ENCODE data around the gene C17orf113. TPM values are rescaled to one million over a fixed set of nuclear protein-coding genes. Genes with fewer than 3 reads are reported as not detected.

The C17orf113 gene
- total and polyA plus RNA-seq, 2 of the 13 experiments (the other 11 are each of a cell fraction or from before 2014, with no cell fraction given): 0.87 to 1.1 TPM

GRCh38 chr17:42025936-42026335, 24.5 kb downstream of the C17orf113 start:
- Histone ChIP-seq H4K20me1 (ENCODE audit: insufficient read depth, low read length) (no peaks in the 10 kb centered on the region), H3K36me3 (replicated peaks in 1 of 2; ENCODE audit: control insufficient read depth in 1 of 2, insufficient read depth in 2 of 2, low read length in 2 of 2) (peaks cover 9 to 27% of the 10 kb centered on the region in 2 experiments), H3K9ac (ENCODE audit: insufficient read depth, low read depth, low read length) (no peak overlapping the region), H3K4me2 (ENCODE audit: low read depth, low read length) (no peak overlapping the region), H3K4me1 (ENCODE audit: insufficient read depth, low read length) (peaks cover 57% of the 10 kb centered on the region), H3K9me3 (ENCODE audit: low read length) (no peaks in the 10 kb centered on the region), H3K27ac (ENCODE audit: extremely low read length, insufficient read depth, low read length) (no peak overlapping the region), H3K4me3 (replicated peaks in 1 of 3; ENCODE audit: insufficient read depth in 1 of 3, low read depth in 2 of 3, low read length in 3 of 3) (no peak overlapping the region), H3K27me3 (ENCODE audit: control insufficient read depth in 1 of 2, insufficient read depth in 2 of 2, low read length in 2 of 2) (no peaks in the 10 kb centered on the region), H2AFZ (ENCODE audit: low read length) (no peak overlapping the region), H3K79me2 (ENCODE audit: insufficient read depth, low read length) (peaks cover 8% of the 10 kb centered on the region)
- intact Hi-C loops (cut with micrococcal nuclease; ENCODE audit: unreplicated experiment): loop anchor here (2.0 kb wide), 2 partner anchors 41 to 91 kb away; no protein-coding TSS in a partner anchor
- POLR2A ChIA-PET: interaction anchor here (1.1 to 5.1 kb wide), 8 partner anchors 9 to 338 kb away, joined by 3 to 35 read pairs (median 4); partner anchors contain the start of genes CNP, DHX58 and DNAJC7
- no TSS peak for BruUV-seq (replicated peaks)
- DNase-seq (ENCODE audit: low spot score) (no peak), ATAC-seq (no peak), FAIRE-seq (no peak)
- WGBS (ENCODE audit: low lambda C conversion rate): 99% methylated on average over 3 of the region's 3 CpGs
- in situ Hi-C loops (cut with HindIII; ENCODE audit: extremely low pct_ligation_motif_present, low pct_unique_long_range_greater_than_20kb): loop anchor here (5.0 kb wide), 1 partner anchor 86 kb away; the partner anchor contains the start of gene DHX58
- CTCF ChIA-PET (ENCODE audit: low intra/inter-chr PET ratio, low total read pairs): interaction anchor here (1.2 to 2.3 kb wide), 3 partner anchors 24 to 76 kb away, joined by 5 to 16 read pairs (median 8); partner anchors contain the start of gene C17orf113
- TF ChIP-seq ZC3H13 (CRISPR knock-in tag; IDR thresholded peaks at IDR 0.05): 0 out of 2 replicates have a peak, but pooled peaks have one; percentile 48
- TF ChIP-seq ELK4 (CRISPR knock-in tag; IDR thresholded peaks at IDR 0.05; ENCODE audit: borderline replicate concordance): no peak

GRCh38 chr17:42025191-42025579, 25.2 kb downstream of the C17orf113 start:
- WGBS (ENCODE audit: low lambda C conversion rate): 71% methylated on average over 8 of the region's 8 CpGs
- ATAC-seq: no peak
- Histone ChIP-seq H2AFZ (ENCODE audit: low read length) (no peak overlapping the region), H3K36me3 (replicated peaks in 1 of 2; ENCODE audit: control insufficient read depth in 1 of 2, insufficient read depth in 2 of 2, low read length in 2 of 2) (peaks cover 9 to 27% of the 10 kb centered on the region in 2 experiments), H3K27me3 (ENCODE audit: control insufficient read depth in 1 of 2, insufficient read depth in 2 of 2, low read length in 2 of 2) (no peaks in the 10 kb centered on the region; a peak in 1 of 5 replicates), H3K79me2 (ENCODE audit: insufficient read depth, low read length) (peaks cover 13% of the 10 kb centered on the region), H3K4me1 (ENCODE audit: insufficient read depth, low read length) (peaks cover 60% of the 10 kb centered on the region), H3K9ac (ENCODE audit: insufficient read depth, low read depth, low read length) (no peak overlapping the region), H3K4me2 (ENCODE audit: low read depth, low read length) (peak overlapping the region; percentile 0; the same call in 1 of the 2 replicates), H4K20me1 (ENCODE audit: insufficient read depth, low read length) (no peaks in the 10 kb centered on the region), H3K27ac (ENCODE audit: extremely low read length, insufficient read depth, low read length) (no peak overlapping the region), H3K9me3 (ENCODE audit: low read length) (no peaks in the 10 kb centered on the region), H3K4me3 (replicated peaks in 1 of 3; ENCODE audit: insufficient read depth in 1 of 3, low read depth in 2 of 3, low read length in 3 of 3) (no peak overlapping the region)
- CTCF ChIA-PET (ENCODE audit: low intra/inter-chr PET ratio, low total read pairs): interaction anchor here (1.3 to 2.3 kb wide), 5 partner anchors 38 to 91 kb away, joined by 5 to 20 read pairs (median 11); no protein-coding TSS in a partner anchor
- in situ Hi-C loops (cut with HindIII; ENCODE audit: extremely low pct_ligation_motif_present, low pct_unique_long_range_greater_than_20kb) (loop anchor here (5.0 kb wide), 1 partner anchor 87 kb away; the partner anchor contains the start of gene DHX58), intact Hi-C loops (cut with micrococcal nuclease; ENCODE audit: unreplicated experiment) (loop anchor here (2.0 kb wide), 2 partner anchors 42 to 92 kb away; no protein-coding TSS in a partner anchor)
- no TSS peak for BruUV-seq (replicated peaks)
- DNase-seq (ENCODE audit: low spot score): no peak
- no peak for FAIRE-seq
- POLR2A ChIA-PET: interaction anchor here (0.8 to 5.1 kb wide), 7 partner anchors 8 to 91 kb away, joined by 3 to 35 read pairs (median 4); partner anchors contain the start of genes CNP and DNAJC7
- TF ChIP-seq ZNF567 (CRISPR knock-in tag; IDR thresholded peaks at IDR 0.05; ENCODE audit: borderline replicate concordance) (0 out of 2 replicates have a peak, but pooled peaks have one; percentile 11), CENPT (CRISPR knock-in tag; IDR thresholded peaks at IDR 0.05; ENCODE audit: low read depth) (no peak), ZBTB8A (CRISPR knock-in tag; IDR thresholded peaks at IDR 0.05; ENCODE audit: borderline replicate concordance, low read depth) (no peak), SOX6 (IDR thresholded peaks at IDR 0.05) (no peak), SOX6 (CRISPR knock-in tag; IDR thresholded peaks at IDR 0.05) (no peak), PAF1 (CRISPR knock-in tag; IDR thresholded peaks at IDR 0.05) (no peak), FOXC1 (CRISPR knock-in tag; IDR thresholded peaks at IDR 0.05; ENCODE audit: borderline replicate concordance) (0 out of 2 replicates have a peak, but pooled peaks have one; percentile 29), ZNF687 (CRISPR knock-in tag; IDR thresholded peaks at IDR 0.05) (peak; percentile 22; the same call in 1 of the 2 replicates), ZNF781 (CRISPR knock-in tag; IDR thresholded peaks at IDR 0.05; ENCODE audit: borderline replicate concordance, not compliant biosample characterization) (peak; percentile 36), NCOR1 (IDR thresholded peaks at IDR 0.05; ENCODE audit: borderline replicate concordance, low read length) (no peak)

Data from HepG2 (cell line).